ENCODE data around the gene MAP4K1.
"Not testable (repeated sequence)": the region's sequence is repeated elsewhere in the genome, so short reads cannot be mapped to it uniquely, and the experiment has no call there.

DNA sequence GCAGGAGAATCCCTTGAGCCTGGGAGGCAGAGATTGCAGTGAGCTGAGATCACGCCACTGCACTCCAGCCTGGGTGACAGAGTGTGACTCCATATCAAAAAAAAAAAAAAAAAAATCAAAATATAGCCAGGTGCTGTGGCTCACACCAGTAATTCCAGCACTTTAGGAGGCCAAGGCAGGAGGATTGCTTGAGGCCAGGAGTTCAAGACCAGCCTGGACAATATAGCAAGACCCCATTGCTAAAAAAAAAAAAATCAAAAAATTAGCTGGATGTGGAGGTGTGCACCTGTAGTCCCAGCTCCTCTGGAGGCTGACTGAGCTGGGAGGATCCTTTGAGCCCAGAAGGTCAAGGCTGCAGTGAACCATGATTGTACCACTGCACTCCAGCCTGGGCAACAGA is 64.5 kb downstream of the MAP4K1 start:
- not testable (repeated sequence) for TF ChIP-seq EZH2 (IDR thresholded peaks at IDR 0.05; ENCODE audit: borderline replicate concordance, low read depth, low read length, poor library complexity, severe bottlenecking)
- TF ChIP-seq, protein P1, sequence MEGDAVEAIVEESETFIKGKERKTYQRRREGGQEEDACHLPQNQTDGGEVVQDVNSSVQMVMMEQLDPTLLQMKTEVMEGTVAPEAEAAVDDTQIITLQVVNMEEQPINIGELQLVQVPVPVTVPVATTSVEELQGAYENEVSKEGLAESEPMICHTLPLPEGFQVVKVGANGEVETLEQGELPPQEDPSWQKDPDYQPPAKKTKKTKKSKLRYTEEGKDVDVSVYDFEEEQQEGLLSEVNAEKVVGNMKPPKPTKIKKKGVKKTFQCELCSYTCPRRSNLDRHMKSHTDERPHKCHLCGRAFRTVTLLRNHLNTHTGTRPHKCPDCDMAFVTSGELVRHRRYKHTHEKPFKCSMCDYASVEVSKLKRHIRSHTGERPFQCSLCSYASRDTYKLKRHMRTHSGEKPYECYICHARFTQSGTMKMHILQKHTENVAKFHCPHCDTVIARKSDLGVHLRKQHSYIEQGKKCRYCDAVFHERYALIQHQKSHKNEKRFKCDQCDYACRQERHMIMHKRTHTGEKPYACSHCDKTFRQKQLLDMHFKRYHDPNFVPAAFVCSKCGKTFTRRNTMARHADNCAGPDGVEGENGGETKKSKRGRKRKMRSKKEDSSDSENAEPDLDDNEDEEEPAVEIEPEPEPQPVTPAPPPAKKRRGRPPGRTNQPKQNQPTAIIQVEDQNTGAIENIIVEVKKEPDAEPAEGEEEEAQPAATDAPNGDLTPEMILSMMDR (conservative IDR thresholded peaks at IDR 0.05; ENCODE audit: low read depth, low read length), result not testable (repeated sequence)

All from A673 (cell line).